HCT116 (cell line): ENCODE measurements around the gene CHODL. TPM values are rescaled to one million over a fixed set of nuclear protein-coding genes. Genes with fewer than 3 reads are reported as not detected.

Source experiments
- ATAC-seq: fragments of 200-7000 bp; cut with Tn5 transposase; 2 replicates; pipeline ENCODE4 v1.9.1; 2020; ENCODE audit warnings: mild to moderate bottlenecking, moderate library complexity
- BruUV-seq: library from RNA; stranded (reverse); fragments of 400-500 nt; replicated peaks from 2 replicates; lab custom pipeline; 2021; lab: Mats Ljungman, UMichigan
- CTCF ChIA-PET: fragments of 300-600 bp; sonication (Branson Sonifier 250); formaldehyde crosslinking; loops from one replicate; lab custom pipeline; 2021; ENCODE audit warnings: antibody characterized with exemption; lab: Charles Lee
- POLR2A ChIA-PET: fragments of 300-600, 350-600 bp; sonication (Branson Sonifier 250); formaldehyde crosslinking; loops from one replicate; lab custom pipeline; 2021; ENCODE audit warnings: antibody characterized with exemption; lab: Charles Lee
- RAD21 ChIA-PET, 2 experiments: fragments of 300-600 bp; sonication (Branson Sonifier 250); formaldehyde crosslinking; loops; one replicate each; lab custom pipeline; 2023; ENCODE audit warnings: low total read pairs in 2 of 2; ENCODE audit not compliant: uncharacterized antibody in 2 of 2, unreplicated experiment in 2 of 2, low non-redundant PET in 1 of 2; lab: Charles Lee
- DNase-seq: peaks from one replicate; pipeline ENCODE4 v3.0.0-alpha.2; 2010; ENCODE audit warnings: low read depth, low spot score
- H2AFZ ChIP-seq: fragments of 200-600 bp; shearing (Covaris generic), sonication (generic); 2 replicates; pipeline ENCODE4 v1.6.1; 2017; ENCODE audit warnings: low read depth, mixed run types, mixed read lengths, antibody characterized with exemption, low read length; ENCODE audit not compliant: poor library complexity, severe bottlenecking
- H3K27ac ChIP-seq: 2 replicates; pipeline ENCODE4 v1.5.1; 2012; ENCODE audit warnings: low read depth, low read length
- H3K27me3 ChIP-seq: fragments of 200-600 bp; sonication (generic); 2 replicates; pipeline ENCODE4 v1.6.1; 2016; ENCODE audit warnings: mixed run types, low read length, mixed read lengths; ENCODE audit not compliant: insufficient read depth
- H3K36me3 ChIP-seq, 2 experiments: fragments of 200-500 bp in 1 of 2; fragments of 200-600 bp in 1 of 2; sonication (Bioruptor generic) in 1 of 2; sonication (generic) in 1 of 2; 2 replicates each; pipeline versions ENCODE4 v1.5.1 to v1.6.1; 2014 to 2016; ENCODE audit warnings: low read length in 2 of 2, inconsistent platforms in 1 of 2, mixed read lengths in 1 of 2, mixed run types in 1 of 2; ENCODE audit not compliant: insufficient read depth in 2 of 2, control insufficient read depth in 1 of 2
- H3K4me1 ChIP-seq, 2 experiments: fragments of 200-600 bp in 1 of 2; sonication (generic) in 1 of 2; 2 replicates each; pipeline versions ENCODE4 v1.5.1 to v1.6.1; 2012 to 2017; ENCODE audit warnings: low read length in 2 of 2, inconsistent platforms in 1 of 2, mild to moderate bottlenecking in 1 of 2, mixed read lengths in 1 of 2, mixed run types in 1 of 2, moderate library complexity in 1 of 2; ENCODE audit not compliant: insufficient read depth in 2 of 2, control insufficient read depth in 1 of 2
- H3K4me2 ChIP-seq: fragments of 200-600 bp; sonication (generic); 2 replicates; pipeline ENCODE4 v1.6.1; 2017; ENCODE audit warnings: mixed run types, low read length, mixed read lengths
- H3K4me3 ChIP-seq, 2 experiments: fragments of 200-600 bp in 1 of 2; sonication (generic) in 1 of 2; replicated peaks in 1 of 2; 2 replicates each; pipeline ENCODE4 v1.5.1; 2011 to 2016; ENCODE audit warnings: low read length in 2 of 2, control low read depth in 1 of 2, low read depth in 1 of 2, mild to moderate bottlenecking in 1 of 2, mixed read lengths in 1 of 2, mixed run types in 1 of 2
- H3K79me2 ChIP-seq: fragments of 200-600 bp; sonication (generic); 2 replicates; pipeline ENCODE4 v1.6.1; 2017; ENCODE audit warnings: mild to moderate bottlenecking, mixed run types, low read length, moderate library complexity, mixed read lengths; ENCODE audit not compliant: insufficient read depth
- H3K9ac ChIP-seq: fragments of 200-600 bp; sonication (generic); 2 replicates; pipeline ENCODE4 v1.6.1; 2016; ENCODE audit warnings: low read length, mixed read lengths
- H3K9me2 ChIP-seq: fragments of 200-600 bp; sonication (generic), shearing (Covaris generic); 2 replicates; pipeline ENCODE4 v1.6.1; 2017; ENCODE audit warnings: mixed run types, mild to moderate bottlenecking, moderate library complexity; ENCODE audit not compliant: insufficient read depth
- H3K9me3 ChIP-seq, 2 experiments: fragments of 200-500 bp in 1 of 2; fragments of 200-600 bp in 1 of 2; sonication (Bioruptor generic) in 1 of 2; sonication (generic) in 1 of 2; 2 replicates each; pipeline ENCODE4 v1.6.1; 2014 to 2017; ENCODE audit warnings: low read length in 2 of 2, mixed read lengths in 2 of 2, inconsistent platforms in 1 of 2, low read depth in 1 of 2, mild to moderate bottlenecking in 1 of 2, mixed run types in 1 of 2, moderate library complexity in 1 of 2; ENCODE audit not compliant: control insufficient read depth in 1 of 2, insufficient read depth in 1 of 2
- H4K20me1 ChIP-seq: fragments of 200-600 bp; sonication (generic), shearing (Covaris generic); 2 replicates; pipeline ENCODE4 v1.6.1; 2017; ENCODE audit warnings: mixed run types, mild to moderate bottlenecking, moderate library complexity; ENCODE audit not compliant: insufficient read depth
- CBX3 ChIP-seq: IDR thresholded peaks from 2 replicates; pipeline ENCODE4 v1.6.1; 2012; ENCODE audit warnings: low read depth
- CEBPB ChIP-seq: IDR thresholded peaks from 2 replicates; pipeline ENCODE4 v1.6.1; 2012; ENCODE audit warnings: low read depth
- EGR1 ChIP-seq: IDR thresholded peaks from 2 replicates; pipeline ENCODE4 v1.6.1; 2012; ENCODE audit warnings: low read depth
- ELF1 ChIP-seq: IDR thresholded peaks from 2 replicates; pipeline ENCODE4 v1.6.1; 2012; ENCODE audit warnings: low read depth, borderline replicate concordance
- EZH2 ChIP-seq: fragments of 200-600 bp; sonication (generic); IDR thresholded peaks from 2 replicates; pipeline ENCODE4 v1.6.1; 2017; ENCODE audit warnings: antibody characterized with exemption, mixed run types
- FOSL1 ChIP-seq: IDR thresholded peaks from 2 replicates; pipeline ENCODE4 v1.6.1; 2012; ENCODE audit warnings: low read depth
- JUND ChIP-seq: IDR thresholded peaks from 2 replicates; pipeline ENCODE4 v1.6.1; 2012
- POLR2AphosphoS5 ChIP-seq: IDR thresholded peaks from 2 replicates; pipeline ENCODE4 v1.6.1; 2011; ENCODE audit warnings: mild to moderate bottlenecking, low read depth, low read length, moderate library complexity
- SIN3A ChIP-seq: IDR thresholded peaks from 2 replicates; pipeline ENCODE4 v1.6.1; 2012; ENCODE audit warnings: low read depth
- SP1 ChIP-seq: IDR thresholded peaks from 2 replicates; pipeline ENCODE4 v1.6.1; 2012; ENCODE audit warnings: low read depth
- SRF ChIP-seq: IDR thresholded peaks from 2 replicates; pipeline ENCODE4 v1.6.1; 2012; ENCODE audit warnings: low read depth
- TCF7L2 ChIP-seq: IDR thresholded peaks from 2 replicates; pipeline ENCODE4 v1.7.0; 2011; ENCODE audit warnings: borderline replicate concordance, inconsistent platforms; ENCODE audit not compliant: insufficient read depth, insufficient read length; ENCODE audit errors: extremely low read depth
- YY1 ChIP-seq: IDR thresholded peaks from 2 replicates; pipeline ENCODE4 v1.6.1; 2011; ENCODE audit warnings: low read length, low read depth, moderate library complexity, mild to moderate bottlenecking; ENCODE audit not compliant: insufficient replicate concordance; ENCODE audit errors: extremely low read depth
- ZFX ChIP-seq: fragments of 450-650 bp; IDR thresholded peaks from 2 replicates; pipeline ENCODE4 v1.6.1; 2017
- ZNF274 ChIP-seq: fragments of 200-500 bp; sonication (Bioruptor generic); IDR thresholded peaks from 2 replicates; pipeline ENCODE4 v1.6.1; 2014; ENCODE audit warnings: mild to moderate bottlenecking, low read depth, low read length, inconsistent platforms
- intact Hi-C: fragments of 100-400 bp; cut with micrococcal nuclease; formaldehyde crosslinking; loops from 2 replicates; pipeline ENCODE4 v1.10.0; 2022
- total RNA-seq: library from RNA; stranded (reverse); gene quantifications from one replicate; pipeline ENCODE4 v1.2.1, GENCODE V29; 2021; ENCODE audit not compliant: unreplicated experiment
- TF ChIP-seq, protein P1 (sequence below), 3 experiments: fragments of 200-600 bp in 1 of 3; sonication (generic) in 1 of 3; IDR thresholded peaks in 2 of 3; conservative IDR thresholded peaks in 1 of 3; 2 replicates each; pipeline ENCODE4 v1.5.1; 2012 to 2017; ENCODE audit warnings: low read depth in 2 of 3, low read length in 2 of 3, antibody characterized with exemption in 1 of 3, borderline replicate concordance in 1 of 3, control low read depth in 1 of 3, mild to moderate bottlenecking in 1 of 3, mixed read lengths in 1 of 3, mixed run types in 1 of 3, moderate library complexity in 1 of 3; ENCODE audit not compliant: insufficient read depth in 1 of 3
- TF ChIP-seq, protein P2 (sequence below): IDR thresholded peaks from 2 replicates; pipeline ENCODE4 v1.6.1; 2012
- TF ChIP-seq, protein P3 (sequence below): IDR thresholded peaks from 2 replicates; pipeline ENCODE4 v1.6.1; 2011; ENCODE audit warnings: mild to moderate bottlenecking, low read length, moderate library complexity; ENCODE audit not compliant: insufficient replicate concordance; ENCODE audit errors: extremely low read depth
- TF ChIP-seq, protein P4 (sequence below): IDR thresholded peaks from 2 replicates; pipeline ENCODE4 v1.6.1; 2012
- TF ChIP-seq, protein P5 (sequence below): IDR thresholded peaks from 2 replicates; pipeline ENCODE4 v1.6.1; 2012; ENCODE audit warnings: low read depth

Gene CHODL
- total RNA-seq, 1 experiment from 2014 or later = not detected

DNA sequence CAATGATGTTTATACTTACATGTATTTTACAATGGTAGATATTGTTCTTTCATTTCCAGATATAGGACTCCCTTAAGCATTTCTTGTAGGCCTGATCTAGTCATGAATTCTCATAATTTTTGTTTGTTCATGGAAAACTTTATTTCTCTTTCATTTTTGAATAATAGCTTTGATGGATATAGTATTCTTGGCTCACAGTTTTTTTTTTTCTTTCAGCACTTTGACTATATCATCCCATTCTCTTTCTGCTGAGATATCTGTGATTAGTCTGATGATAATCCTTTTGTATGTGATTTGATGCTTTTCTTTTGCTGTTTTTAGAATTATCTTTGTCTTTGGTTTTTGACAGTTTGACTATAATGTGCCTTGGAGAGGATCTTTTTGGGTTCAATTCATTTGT, 24.1 kb upstream of the CHODL start:
- ChIA-PET CTCF (no interaction called here), RAD21 (no interaction called here), POLR2A (no interaction called here)
- no peak for ATAC-seq
- H3K36me3 ChIP-seq = no peaks in the 10 kb centered on the region
- no peaks in the 10 kb centered on the region for H4K20me1 ChIP-seq
- no peaks in the 10 kb centered on the region for H3K27me3 ChIP-seq
- H3K79me2 ChIP-seq = no peaks in the 10 kb centered on the region
- BruUV-seq = no TSS peak
- peaks cover 6 to 31% of the 10 kb centered on the region in 2 experiments; a peak in 3 of 4 replicates for H3K9me3 ChIP-seq
- no peak for DNase-seq
- no peak overlapping the region for H2AFZ ChIP-seq
- intact Hi-C loops = no loop called here
- no peak overlapping the region for H3K27ac ChIP-seq
- no peak overlapping the region for H3K4me2 ChIP-seq
- TF ChIP-seq TCF7L2 = no peak
- no peak for TF ChIP-seq POLR2AphosphoS5
- TF ChIP-seq, protein P1, sequence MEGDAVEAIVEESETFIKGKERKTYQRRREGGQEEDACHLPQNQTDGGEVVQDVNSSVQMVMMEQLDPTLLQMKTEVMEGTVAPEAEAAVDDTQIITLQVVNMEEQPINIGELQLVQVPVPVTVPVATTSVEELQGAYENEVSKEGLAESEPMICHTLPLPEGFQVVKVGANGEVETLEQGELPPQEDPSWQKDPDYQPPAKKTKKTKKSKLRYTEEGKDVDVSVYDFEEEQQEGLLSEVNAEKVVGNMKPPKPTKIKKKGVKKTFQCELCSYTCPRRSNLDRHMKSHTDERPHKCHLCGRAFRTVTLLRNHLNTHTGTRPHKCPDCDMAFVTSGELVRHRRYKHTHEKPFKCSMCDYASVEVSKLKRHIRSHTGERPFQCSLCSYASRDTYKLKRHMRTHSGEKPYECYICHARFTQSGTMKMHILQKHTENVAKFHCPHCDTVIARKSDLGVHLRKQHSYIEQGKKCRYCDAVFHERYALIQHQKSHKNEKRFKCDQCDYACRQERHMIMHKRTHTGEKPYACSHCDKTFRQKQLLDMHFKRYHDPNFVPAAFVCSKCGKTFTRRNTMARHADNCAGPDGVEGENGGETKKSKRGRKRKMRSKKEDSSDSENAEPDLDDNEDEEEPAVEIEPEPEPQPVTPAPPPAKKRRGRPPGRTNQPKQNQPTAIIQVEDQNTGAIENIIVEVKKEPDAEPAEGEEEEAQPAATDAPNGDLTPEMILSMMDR (IDR thresholded peaks at IDR 0.05 in 2 of 3, conservative IDR thresholded peaks at IDR 0.05 in 1 of 3; ENCODE audit: borderline replicate concordance in 1 of 3, insufficient read depth in 1 of 3, low read depth in 2 of 3, low read length in 2 of 3) = no peak
- TF ChIP-seq YY1 = no peak
- TF ChIP-seq JUND = no peak
- TF ChIP-seq, protein P2, sequence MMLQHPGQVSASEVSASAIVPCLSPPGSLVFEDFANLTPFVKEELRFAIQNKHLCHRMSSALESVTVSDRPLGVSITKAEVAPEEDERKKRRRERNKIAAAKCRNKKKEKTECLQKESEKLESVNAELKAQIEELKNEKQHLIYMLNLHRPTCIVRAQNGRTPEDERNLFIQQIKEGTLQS = no peak
- no peak for TF ChIP-seq SRF
- TF ChIP-seq CBX3 = no peak
- TF ChIP-seq, protein P3, sequence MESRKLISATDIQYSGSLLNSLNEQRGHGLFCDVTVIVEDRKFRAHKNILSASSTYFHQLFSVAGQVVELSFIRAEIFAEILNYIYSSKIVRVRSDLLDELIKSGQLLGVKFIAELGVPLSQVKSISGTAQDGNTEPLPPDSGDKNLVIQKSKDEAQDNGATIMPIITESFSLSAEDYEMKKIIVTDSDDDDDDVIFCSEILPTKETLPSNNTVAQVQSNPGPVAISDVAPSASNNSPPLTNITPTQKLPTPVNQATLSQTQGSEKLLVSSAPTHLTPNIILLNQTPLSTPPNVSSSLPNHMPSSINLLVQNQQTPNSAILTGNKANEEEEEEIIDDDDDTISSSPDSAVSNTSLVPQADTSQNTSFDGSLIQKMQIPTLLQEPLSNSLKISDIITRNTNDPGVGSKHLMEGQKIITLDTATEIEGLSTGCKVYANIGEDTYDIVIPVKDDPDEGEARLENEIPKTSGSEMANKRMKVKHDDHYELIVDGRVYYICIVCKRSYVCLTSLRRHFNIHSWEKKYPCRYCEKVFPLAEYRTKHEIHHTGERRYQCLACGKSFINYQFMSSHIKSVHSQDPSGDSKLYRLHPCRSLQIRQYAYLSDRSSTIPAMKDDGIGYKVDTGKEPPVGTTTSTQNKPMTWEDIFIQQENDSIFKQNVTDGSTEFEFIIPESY = no peak
- no peak for TF ChIP-seq ZFX
- no peak for TF ChIP-seq EGR1
- no peak for TF ChIP-seq ELF1
- TF ChIP-seq SP1 = no peak
- no peak for TF ChIP-seq CEBPB
- TF ChIP-seq SIN3A = no peak
- TF ChIP-seq, protein P4, sequence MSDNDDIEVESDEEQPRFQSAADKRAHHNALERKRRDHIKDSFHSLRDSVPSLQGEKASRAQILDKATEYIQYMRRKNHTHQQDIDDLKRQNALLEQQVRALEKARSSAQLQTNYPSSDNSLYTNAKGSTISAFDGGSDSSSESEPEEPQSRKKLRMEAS = no peak
- TF ChIP-seq EZH2 = no peak
- TF ChIP-seq, protein P5, sequence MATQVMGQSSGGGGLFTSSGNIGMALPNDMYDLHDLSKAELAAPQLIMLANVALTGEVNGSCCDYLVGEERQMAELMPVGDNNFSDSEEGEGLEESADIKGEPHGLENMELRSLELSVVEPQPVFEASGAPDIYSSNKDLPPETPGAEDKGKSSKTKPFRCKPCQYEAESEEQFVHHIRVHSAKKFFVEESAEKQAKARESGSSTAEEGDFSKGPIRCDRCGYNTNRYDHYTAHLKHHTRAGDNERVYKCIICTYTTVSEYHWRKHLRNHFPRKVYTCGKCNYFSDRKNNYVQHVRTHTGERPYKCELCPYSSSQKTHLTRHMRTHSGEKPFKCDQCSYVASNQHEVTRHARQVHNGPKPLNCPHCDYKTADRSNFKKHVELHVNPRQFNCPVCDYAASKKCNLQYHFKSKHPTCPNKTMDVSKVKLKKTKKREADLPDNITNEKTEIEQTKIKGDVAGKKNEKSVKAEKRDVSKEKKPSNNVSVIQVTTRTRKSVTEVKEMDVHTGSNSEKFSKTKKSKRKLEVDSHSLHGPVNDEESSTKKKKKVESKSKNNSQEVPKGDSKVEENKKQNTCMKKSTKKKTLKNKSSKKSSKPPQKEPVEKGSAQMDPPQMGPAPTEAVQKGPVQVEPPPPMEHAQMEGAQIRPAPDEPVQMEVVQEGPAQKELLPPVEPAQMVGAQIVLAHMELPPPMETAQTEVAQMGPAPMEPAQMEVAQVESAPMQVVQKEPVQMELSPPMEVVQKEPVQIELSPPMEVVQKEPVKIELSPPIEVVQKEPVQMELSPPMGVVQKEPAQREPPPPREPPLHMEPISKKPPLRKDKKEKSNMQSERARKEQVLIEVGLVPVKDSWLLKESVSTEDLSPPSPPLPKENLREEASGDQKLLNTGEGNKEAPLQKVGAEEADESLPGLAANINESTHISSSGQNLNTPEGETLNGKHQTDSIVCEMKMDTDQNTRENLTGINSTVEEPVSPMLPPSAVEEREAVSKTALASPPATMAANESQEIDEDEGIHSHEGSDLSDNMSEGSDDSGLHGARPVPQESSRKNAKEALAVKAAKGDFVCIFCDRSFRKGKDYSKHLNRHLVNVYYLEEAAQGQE = no peak
- TF ChIP-seq ZNF274 = no peak
- no peak for TF ChIP-seq FOSL1
- H3K4me3 ChIP-seq = no peak overlapping the region
- H3K9ac ChIP-seq = no peak overlapping the region
- no peaks in the 10 kb centered on the region for H3K9me2 ChIP-seq
- H3K4me1 ChIP-seq = no peaks in the 10 kb centered on the region
